Epithelial cell of proximal tubule (primary cell): ENCODE measurements around the gene CD244. TPM values are rescaled to one million over a fixed set of nuclear protein-coding genes. Genes with fewer than 3 reads are reported as not detected.

ENCODE experiments used
- DNase-seq: peaks from one replicate; pipeline ENCODE4 v3.0.0-alpha.2; 2011; ENCODE audit warnings: low read depth
- H3K4me3 ChIP-seq: 2 replicates; pipeline ENCODE4 v1.5.1; 2011; ENCODE audit warnings: low read depth, mild to moderate bottlenecking, low read length
- CTCF ChIP-seq: conservative IDR thresholded peaks from 2 replicates; pipeline ENCODE4 v1.5.1; 2012; ENCODE audit warnings: low read depth, mild to moderate bottlenecking, low read length
- total RNA-seq: library from RNA; depleted of rRNA; stranded (reverse); fragments of >200 nt; gene quantifications from 2 replicates; pipeline ENCODE4 v1.2.3, GENCODE V29; 2015

The CD244 gene
- total RNA-seq, 1 donor from 2014 or later = not detected

GRCh38 chr1:160806109-160806665 lies 56.5 kb downstream of the CD244 start:
- no peak overlapping the region for H3K4me3 ChIP-seq
- no peak for DNase-seq
- no peak for TF ChIP-seq CTCF

DNA sequence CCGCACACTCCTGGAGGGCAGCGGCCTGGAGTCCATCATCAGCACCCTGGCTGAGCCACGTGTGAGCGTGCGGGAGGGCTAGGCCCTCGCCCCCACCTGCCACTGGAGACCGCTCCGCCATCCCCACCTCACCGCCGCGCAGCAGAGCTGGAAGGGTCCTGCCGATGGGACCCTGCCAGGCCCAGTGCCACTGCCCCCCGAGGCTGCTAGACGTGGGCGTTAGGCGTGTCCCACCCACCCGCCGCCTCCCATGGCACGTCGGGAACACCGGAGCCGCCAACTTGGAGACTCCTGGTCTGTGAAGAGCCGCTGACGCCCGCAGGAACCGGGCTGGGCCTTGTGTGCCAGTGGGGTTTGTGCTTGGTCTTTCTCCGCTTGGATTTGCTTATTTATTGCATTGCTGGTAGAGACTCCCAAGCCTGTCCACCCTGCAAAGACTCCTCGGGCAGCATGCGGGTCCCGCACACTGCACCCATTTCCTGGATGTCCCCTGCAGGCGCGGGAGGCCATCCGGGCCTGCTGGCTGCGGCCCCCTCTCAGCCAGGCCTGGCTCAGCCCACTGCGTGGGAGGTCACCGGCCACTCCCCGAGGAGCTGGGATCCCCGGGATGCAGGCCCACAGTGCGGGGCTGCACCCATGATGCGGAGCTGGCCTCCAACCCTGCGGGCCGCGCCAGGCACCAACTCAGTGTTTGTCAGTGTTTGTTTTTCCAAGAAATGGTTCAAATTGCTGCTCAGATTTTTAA lies 60.7 kb downstream of the CD244 start:
- DNase-seq = no peak
- no peak for TF ChIP-seq CTCF
- no peak overlapping the region for H3K4me3 ChIP-seq

- no peak for TF ChIP-seq CTCF
- no peak for DNase-seq
- H3K4me3 ChIP-seq = no peak overlapping the region
These were observed 61.9 kb downstream of the CD244 start for GRCh38 chr1:160800645-160801408.

DNA sequence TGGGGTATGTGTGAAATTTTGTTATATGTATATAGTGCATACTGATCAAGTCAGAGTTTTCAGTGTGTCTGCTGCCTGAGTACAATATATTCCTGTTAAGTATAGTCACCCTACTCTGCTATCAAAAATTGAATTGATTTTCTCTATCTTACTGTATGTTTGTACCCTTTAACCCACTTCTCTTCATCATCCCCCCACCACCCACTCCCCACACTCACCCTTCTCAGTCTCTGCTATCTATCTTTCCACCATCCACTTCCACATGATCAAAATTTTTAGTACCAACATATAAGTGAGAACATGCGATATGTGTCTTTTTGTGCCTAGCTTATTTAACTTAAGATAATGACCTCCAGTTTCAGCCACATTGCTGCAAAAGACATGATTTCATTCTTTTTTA lies 62.5 kb downstream of the CD244 start:
- no peak for TF ChIP-seq CTCF
- no peak for DNase-seq
- H3K4me3 ChIP-seq = no peak overlapping the region

- DNase-seq = no peak
- TF ChIP-seq CTCF = no peak
- H3K4me3 ChIP-seq = no peak overlapping the region
These were observed 63.0 kb downstream of the CD244 start for GRCh38 chr1:160799641-160800040.

DNA sequence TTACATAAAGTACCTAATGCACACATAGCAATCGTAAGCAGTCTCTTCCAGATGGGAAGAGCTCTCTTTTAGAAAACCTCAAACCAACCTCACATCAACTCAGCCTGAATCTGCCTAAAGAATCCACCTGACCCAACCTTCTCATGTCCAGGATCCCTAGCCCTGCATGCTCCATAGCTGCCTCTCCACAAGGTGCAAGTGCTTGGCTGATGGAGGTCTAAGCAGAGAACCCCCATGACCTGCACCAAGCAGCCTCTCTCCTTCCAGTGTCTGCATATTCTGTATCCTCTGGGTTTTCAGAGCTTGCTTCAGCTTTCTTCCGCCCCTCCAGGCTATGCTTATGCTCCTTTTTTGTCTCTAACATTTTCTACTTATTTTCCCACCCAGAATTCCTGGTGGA lies 64.2 kb downstream of the CD244 start:
- TF ChIP-seq CTCF = no peak
- H3K4me3 ChIP-seq = no peak overlapping the region
- DNase-seq = no peak
